Thyroid gland (tissue), 4 donors: ENCODE data around the gene H2BK1. TPM values are rescaled to one million over a fixed set of nuclear protein-coding genes. Genes with fewer than 3 reads are reported as not detected.

Experiments used
- DNase-seq, 2 donors: peaks; one replicate each; pipeline ENCODE4 v3.0.0-alpha.2; 2019
- H3K27ac ChIP-seq, 3 donors: fragments of 200-600 bp; sonication (generic); 1 replicate in 2 of 3; 2 replicates in 1 of 3; pipeline ENCODE4 v1.5.1; 2016 to 2019; ENCODE audit warnings: mild to moderate bottlenecking in 1 of 3, moderate library complexity in 1 of 3
- H3K27me3 ChIP-seq: fragments of 200-600 bp; sonication (generic); one replicate; pipeline ENCODE4 v1.5.1; 2019
- H3K36me3 ChIP-seq, 2 donors: fragments of 200-600 bp; sonication (generic); one replicate each; pipeline ENCODE4 v1.5.1; 2016 to 2019
- H3K4me1 ChIP-seq, 2 donors: fragments of 200-600 bp; sonication (generic); one replicate each; pipeline ENCODE4 v1.5.1; 2017 to 2019
- H3K4me3 ChIP-seq, 3 donors: fragments of 200-600 bp; sonication (generic); replicated peaks in 1 of 3; 1 replicate in 2 of 3; 2 replicates in 1 of 3; pipeline ENCODE4 v1.5.1; 2016; ENCODE audit warnings: mild to moderate bottlenecking in 1 of 3
- H3K9me3 ChIP-seq: fragments of 200-600 bp; sonication (generic); one replicate; pipeline ENCODE4 v1.5.1; 2017
- CTCF ChIP-seq, 6 experiments: fragments of 200-600 bp in 3 of 6; fragments of 450-650 bp in 3 of 6; sonication (generic) in 3 of 6; IDR thresholded peaks; one replicate each; pipeline ENCODE4 v1.5.1; 2016 to 2019; ENCODE audit warnings: antibody characterized with exemption in 6 of 6, mild to moderate bottlenecking in 2 of 6, inconsistent platforms in 1 of 6, moderate library complexity in 1 of 6
- POLR2A ChIP-seq, 2 donors: fragments of 450-650 bp; IDR thresholded peaks; one replicate each; pipeline ENCODE4 v1.6.1; 2017; ENCODE audit warnings: antibody characterized with exemption in 2 of 2, mild to moderate bottlenecking in 2 of 2, moderate library complexity in 1 of 2
- WGBS, 2 donors: methylation state at CpG; one replicate each; pipeline ENCODE4 v1.1.5; 2017; 5-methylcytosine and 5-hydroxymethylcytosine counted together
- intact Hi-C: fragments of 100-400 bp; cut with DNase I; formaldehyde crosslinking; loops from one replicate; pipeline ENCODE4 v1.15.1; 2023
- total RNA-seq, 4 donors: library from RNA; depleted of rRNA; stranded (reverse); fragments of >200 nt; gene quantifications; one replicate each; pipeline ENCODE4 v1.2.3, GENCODE V29; 2016

Gene H2BK1
- total RNA-seq, 4 donors from 2014 or later = not detected

GRCh38 chr7:151239837-151240459, 29.7 kb upstream of the H2BK1 start:
- Histone ChIP-seq H3K4me3 (no peak overlapping the region), H3K27me3 (no peaks in the 10 kb centered on the region), H3K36me3 (peaks cover 33 to 45% of the 10 kb centered on the region in 2 donors), H3K4me1 (peaks cover 3 to 20% of the 10 kb centered on the region in 2 donors), H3K27ac (no peak overlapping the region), H3K9me3 (no peaks in the 10 kb centered on the region)
- no peak for TF ChIP-seq POLR2A (IDR thresholded peaks at IDR 0.05)
- TF ChIP-seq CTCF (IDR thresholded peaks at IDR 0.05) = no peak
- 71 to 78% methylated on average over 11 of the region's 11 CpGs for WGBS, 2 donors
- intact Hi-C loops = no loop called here
- no peak for DNase-seq

- TF ChIP-seq CTCF (IDR thresholded peaks at IDR 0.05) = no peak
- no peak for TF ChIP-seq POLR2A (IDR thresholded peaks at IDR 0.05)
- H3K4me1 ChIP-seq = peaks cover 0 to 12% of the 10 kb centered on the region in 2 donors
- WGBS, 2 donors = 87 to 88% methylated on average over 24 to 25 of the region's 25 CpGs
Observed at GRCh38 chr7:151238924-151239836, 28.9 kb upstream of the H2BK1 start.

GRCh38 chr7:151238190-151238810, 28.0 kb upstream of the H2BK1 start:
- Histone ChIP-seq H3K27ac (no peak overlapping the region), H3K27me3 (no peaks in the 10 kb centered on the region), H3K36me3 (peaks cover 33 to 49% of the 10 kb centered on the region in 2 donors), H3K4me1 (peaks cover 6 to 12% of the 10 kb centered on the region in 2 donors), H3K9me3 (no peaks in the 10 kb centered on the region), H3K4me3 (no peak overlapping the region)
- no peak for DNase-seq
- 83 to 91% methylated on average over 15 to 17 of the region's 17 CpGs for WGBS, 2 donors
- TF ChIP-seq POLR2A (IDR thresholded peaks at IDR 0.05) (no peak), CTCF (IDR thresholded peaks at IDR 0.05) (no peak)
- intact Hi-C loops = no loop called here

More at GRCh38 chr7:151238924-151239836, 28.9 kb upstream of the H2BK1 start:
- Histone ChIP-seq H3K4me3 (no peak overlapping the region), H3K27ac (no peak overlapping the region), H3K27me3 (no peaks in the 10 kb centered on the region), H3K36me3 (peaks cover 33 to 49% of the 10 kb centered on the region in 2 donors), H3K9me3 (no peaks in the 10 kb centered on the region)
- intact Hi-C loops = no loop called here
- no peak for DNase-seq

- H3K27me3 ChIP-seq = no peaks in the 10 kb centered on the region
- no peak overlapping the region for H3K27ac ChIP-seq
- 91% methylated on average over 36 to 41 of the region's 44 CpGs for WGBS, 2 donors
- H3K36me3 ChIP-seq = peaks cover 33 to 49% of the 10 kb centered on the region in 2 donors
- no peaks in the 10 kb centered on the region for H3K9me3 ChIP-seq
- H3K4me3 ChIP-seq = no peak overlapping the region
- DNase-seq = no peak
- TF ChIP-seq POLR2A (IDR thresholded peaks at IDR 0.05) = no peak
- no peak for TF ChIP-seq CTCF (IDR thresholded peaks at IDR 0.05)
- intact Hi-C loops = no loop called here
- H3K4me1 ChIP-seq = peaks cover 8 to 12% of the 10 kb centered on the region in 2 donors
Observed at GRCh38 chr7:151237244-151238189, 27.2 kb upstream of the H2BK1 start.
